ENCODE results near the gene CFAP91.

DNA sequence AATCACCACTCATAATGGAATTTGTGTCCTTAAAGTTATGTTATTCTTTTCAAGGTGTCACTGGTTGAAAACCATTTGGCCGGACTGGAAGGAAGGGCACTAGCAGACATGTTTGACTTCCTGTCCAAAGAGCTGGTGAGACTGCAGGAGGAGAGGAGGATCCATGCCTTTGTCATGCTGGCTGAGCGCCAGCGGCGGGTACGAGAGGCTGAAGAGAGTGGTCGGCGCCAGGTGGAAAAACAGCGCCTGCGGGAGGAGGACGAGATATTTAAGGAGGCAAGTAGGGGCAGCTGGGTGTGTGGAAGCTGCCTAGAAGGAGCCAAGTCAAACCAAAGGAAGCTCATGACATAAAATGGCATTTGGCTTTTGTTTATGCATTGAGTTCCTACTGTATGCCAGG, 41.1 kb downstream of the CFAP91 start:
- TF ChIP-seq, protein P1, sequence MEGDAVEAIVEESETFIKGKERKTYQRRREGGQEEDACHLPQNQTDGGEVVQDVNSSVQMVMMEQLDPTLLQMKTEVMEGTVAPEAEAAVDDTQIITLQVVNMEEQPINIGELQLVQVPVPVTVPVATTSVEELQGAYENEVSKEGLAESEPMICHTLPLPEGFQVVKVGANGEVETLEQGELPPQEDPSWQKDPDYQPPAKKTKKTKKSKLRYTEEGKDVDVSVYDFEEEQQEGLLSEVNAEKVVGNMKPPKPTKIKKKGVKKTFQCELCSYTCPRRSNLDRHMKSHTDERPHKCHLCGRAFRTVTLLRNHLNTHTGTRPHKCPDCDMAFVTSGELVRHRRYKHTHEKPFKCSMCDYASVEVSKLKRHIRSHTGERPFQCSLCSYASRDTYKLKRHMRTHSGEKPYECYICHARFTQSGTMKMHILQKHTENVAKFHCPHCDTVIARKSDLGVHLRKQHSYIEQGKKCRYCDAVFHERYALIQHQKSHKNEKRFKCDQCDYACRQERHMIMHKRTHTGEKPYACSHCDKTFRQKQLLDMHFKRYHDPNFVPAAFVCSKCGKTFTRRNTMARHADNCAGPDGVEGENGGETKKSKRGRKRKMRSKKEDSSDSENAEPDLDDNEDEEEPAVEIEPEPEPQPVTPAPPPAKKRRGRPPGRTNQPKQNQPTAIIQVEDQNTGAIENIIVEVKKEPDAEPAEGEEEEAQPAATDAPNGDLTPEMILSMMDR (IDR thresholded peaks at IDR 0.05): no peak
- TF ChIP-seq, protein P2, sequence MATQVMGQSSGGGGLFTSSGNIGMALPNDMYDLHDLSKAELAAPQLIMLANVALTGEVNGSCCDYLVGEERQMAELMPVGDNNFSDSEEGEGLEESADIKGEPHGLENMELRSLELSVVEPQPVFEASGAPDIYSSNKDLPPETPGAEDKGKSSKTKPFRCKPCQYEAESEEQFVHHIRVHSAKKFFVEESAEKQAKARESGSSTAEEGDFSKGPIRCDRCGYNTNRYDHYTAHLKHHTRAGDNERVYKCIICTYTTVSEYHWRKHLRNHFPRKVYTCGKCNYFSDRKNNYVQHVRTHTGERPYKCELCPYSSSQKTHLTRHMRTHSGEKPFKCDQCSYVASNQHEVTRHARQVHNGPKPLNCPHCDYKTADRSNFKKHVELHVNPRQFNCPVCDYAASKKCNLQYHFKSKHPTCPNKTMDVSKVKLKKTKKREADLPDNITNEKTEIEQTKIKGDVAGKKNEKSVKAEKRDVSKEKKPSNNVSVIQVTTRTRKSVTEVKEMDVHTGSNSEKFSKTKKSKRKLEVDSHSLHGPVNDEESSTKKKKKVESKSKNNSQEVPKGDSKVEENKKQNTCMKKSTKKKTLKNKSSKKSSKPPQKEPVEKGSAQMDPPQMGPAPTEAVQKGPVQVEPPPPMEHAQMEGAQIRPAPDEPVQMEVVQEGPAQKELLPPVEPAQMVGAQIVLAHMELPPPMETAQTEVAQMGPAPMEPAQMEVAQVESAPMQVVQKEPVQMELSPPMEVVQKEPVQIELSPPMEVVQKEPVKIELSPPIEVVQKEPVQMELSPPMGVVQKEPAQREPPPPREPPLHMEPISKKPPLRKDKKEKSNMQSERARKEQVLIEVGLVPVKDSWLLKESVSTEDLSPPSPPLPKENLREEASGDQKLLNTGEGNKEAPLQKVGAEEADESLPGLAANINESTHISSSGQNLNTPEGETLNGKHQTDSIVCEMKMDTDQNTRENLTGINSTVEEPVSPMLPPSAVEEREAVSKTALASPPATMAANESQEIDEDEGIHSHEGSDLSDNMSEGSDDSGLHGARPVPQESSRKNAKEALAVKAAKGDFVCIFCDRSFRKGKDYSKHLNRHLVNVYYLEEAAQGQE (IDR thresholded peaks at IDR 0.05; ENCODE audit: insufficient read depth in 1 of 2, low read depth in 2 of 2, low read length in 1 of 2): no peak
